G401.6 (cell line): ENCODE results near the gene ZNF423.
"Not testable (repeated sequence)": the region's sequence is repeated elsewhere in the genome, so short reads cannot be mapped to it uniquely, and the experiment has no call there.

Source experiments
- FAIRE-seq: peaks from 2 replicates; lab custom pipeline; 2012; peaks lifted over from hg19 to GRCh38; lab: Jason Lieb, UNC

The ZNF423 gene

DNA sequence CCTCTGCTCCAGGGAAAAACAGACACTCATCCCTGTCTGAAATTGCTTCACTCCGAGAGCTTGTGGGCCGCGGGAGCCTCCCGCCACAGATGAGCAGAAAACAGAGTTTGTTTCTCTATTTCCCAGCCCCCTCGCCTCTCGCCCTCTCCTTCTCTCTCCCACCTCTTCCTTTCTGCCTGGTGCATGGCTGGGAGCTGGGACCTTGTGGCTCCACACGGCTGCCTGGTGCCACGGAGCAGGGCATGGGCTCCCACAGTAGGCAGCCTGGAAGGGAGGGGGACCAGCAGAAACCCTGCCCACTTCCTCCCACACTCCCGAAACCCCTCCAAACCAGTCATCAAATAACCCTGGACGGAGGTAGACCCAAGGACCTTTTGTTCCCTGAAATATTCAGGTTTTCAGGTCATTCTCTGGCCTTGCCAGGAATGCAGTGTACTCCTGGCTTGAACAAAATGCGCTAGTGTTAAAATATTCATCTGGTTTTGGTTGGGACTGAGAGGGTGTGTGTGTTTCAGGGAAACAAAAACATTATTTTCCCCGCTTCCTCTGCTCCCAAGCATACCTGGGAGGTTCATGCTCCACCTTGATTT lies 277.4 kb downstream of the ZNF423 start:
- no peak for FAIRE-seq

DNA sequence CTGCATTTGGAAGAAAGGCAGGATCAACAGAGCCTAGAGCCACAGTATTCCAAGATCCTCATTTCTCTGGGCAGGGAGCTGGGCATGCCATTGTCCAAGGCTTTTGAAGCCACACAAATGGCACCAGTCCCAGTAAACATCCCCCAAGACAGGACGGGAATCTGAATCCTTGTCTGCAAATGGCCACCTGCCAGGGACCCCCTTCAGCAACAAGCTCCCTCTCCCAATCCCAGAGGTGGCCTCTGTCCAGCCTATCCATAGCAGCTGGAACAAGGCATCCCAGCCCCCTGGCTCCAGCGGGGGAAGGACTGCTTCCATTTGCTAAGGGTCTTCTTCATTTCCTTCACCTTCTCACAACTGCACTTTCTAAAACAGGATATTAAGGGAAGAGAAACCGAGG lies 277.9 kb downstream of the ZNF423 start:
- no peak for FAIRE-seq

DNA sequence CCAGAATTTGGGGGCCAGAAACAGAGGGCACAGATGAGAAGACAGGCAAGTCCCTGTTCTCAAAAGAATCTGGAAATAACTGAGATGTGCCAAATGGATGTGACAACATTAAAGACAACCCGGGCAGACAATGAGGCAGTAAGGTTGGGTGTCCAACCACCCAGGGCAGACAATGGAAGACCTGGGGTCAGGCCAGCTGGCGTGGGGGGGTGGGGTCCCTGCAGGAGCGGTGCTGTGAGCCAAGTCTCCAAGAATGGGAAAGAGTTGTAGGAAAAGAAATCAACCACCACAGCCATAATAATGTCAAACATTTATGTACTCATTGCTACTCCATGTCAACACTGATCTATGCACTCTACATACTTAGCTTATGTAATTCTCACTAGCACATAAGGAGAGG lies 279.0 kb downstream of the ZNF423 start:
- FAIRE-seq, result no peak

DNA sequence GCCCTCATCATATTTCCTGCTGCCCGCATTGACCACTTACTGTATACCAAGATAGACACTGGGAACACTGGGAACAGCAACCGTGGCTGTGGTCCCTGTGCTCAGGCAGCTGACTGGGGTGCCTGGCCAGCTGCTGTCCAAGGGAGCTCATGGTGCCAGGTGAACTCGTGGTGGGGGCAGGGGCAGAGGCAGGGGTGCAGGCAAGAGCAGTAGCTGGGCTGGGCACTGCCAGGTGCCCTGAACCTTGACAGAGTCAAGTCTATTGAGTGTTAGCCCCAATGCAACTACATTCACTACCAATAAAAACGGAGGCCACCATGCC lies 279.8 kb downstream of the ZNF423 start:
- no peak for FAIRE-seq

DNA sequence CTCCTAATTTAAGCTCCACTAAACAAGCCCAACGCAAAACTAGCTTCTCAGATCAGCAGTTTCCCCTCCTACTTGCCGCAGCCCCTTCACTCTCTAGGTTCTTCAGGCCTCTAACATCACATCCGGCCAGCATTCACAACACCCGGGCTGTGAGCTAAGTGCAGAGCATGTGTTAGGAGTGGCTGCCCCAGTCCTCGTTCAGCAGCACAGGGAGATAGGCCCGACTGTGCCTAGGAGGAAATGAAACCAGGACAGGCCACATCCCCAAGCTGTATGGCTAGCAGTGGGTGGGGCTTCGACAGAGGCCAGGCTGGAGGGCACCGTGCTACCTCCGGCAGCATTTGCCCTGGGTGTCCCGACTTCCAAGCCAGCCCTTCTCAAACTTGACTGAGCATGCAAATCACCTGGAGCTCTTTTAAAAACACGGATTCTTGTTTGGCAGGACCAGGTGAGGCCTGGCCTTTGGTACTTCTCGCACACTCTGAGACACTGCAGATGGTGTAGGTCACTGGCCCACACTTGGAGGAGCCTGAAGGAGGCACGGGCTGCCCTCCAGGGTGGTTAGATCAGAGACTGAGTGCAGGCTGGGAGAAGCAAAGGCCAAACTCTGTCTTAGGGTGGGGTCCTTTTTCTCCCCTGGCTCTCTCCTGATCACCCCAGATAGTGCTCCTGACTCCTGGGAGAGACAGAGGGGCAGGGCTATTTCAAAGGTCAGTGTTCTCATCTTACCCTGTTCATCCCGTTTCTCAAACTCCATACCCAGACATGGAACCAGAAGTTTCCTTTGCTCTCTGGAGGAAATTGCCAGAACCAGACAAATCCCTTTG lies 280.4 kb downstream of the ZNF423 start:
- FAIRE-seq, result no peak

DNA sequence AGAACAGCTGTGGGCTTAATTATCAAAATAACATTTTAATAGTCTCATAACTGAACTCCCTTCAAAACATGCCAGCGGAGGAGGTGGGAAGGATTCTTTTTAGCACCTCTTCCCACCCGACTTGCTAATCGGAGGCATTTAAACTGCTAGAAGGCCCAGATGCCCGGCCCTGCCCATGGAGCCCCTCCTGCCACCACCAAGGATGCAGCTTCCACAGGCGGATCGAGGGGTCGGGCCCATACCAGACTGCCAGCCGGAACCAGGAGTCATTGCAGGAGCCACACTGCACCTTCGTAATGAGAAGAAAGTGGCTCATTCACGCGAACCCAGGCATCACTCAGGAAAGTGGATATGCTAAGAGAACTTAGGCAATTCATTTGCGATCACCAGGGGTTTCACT lies 281.1 kb downstream of the ZNF423 start:
- no peak for FAIRE-seq

DNA sequence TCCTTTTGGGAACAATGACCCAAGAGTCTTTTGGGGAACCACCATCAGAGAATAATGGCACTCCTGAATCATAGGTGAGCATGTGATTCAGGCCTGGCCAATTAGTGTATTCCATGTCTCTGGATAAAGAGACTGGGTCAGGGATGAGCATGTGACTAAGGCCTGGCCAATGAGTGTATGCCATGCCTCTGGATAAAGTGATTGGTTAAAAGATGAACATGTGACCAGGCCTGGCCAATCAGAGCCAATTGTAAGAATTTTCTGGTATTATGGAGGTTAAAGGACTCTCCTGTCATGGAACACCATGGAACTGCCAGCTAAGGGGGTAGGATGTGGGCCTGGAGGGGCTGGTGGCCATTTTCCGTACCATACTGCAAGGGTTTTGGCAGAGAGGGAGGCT lies 288.0 kb downstream of the ZNF423 start:
- no peak for FAIRE-seq

DNA sequence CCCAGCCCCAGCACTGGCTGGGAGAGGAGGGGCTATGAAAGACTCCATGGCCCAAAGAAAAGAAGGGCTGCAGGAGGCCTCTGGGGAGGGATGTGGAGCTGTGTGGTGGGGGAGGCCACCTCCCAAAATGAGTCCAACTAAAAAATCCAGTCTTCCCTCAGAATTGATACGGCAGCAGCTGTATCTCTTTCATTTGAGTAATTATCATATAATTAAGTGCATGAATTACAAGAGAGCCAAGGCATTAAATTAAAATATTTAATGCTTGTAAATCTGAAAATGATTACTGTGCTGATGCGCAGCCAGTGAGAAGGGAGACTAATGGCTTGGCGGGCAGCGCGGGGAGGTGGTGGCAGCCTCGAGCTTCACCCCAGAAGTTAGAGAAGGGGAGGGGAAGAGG lies 289.5 kb downstream of the ZNF423 start:
- FAIRE-seq, result no peak

DNA sequence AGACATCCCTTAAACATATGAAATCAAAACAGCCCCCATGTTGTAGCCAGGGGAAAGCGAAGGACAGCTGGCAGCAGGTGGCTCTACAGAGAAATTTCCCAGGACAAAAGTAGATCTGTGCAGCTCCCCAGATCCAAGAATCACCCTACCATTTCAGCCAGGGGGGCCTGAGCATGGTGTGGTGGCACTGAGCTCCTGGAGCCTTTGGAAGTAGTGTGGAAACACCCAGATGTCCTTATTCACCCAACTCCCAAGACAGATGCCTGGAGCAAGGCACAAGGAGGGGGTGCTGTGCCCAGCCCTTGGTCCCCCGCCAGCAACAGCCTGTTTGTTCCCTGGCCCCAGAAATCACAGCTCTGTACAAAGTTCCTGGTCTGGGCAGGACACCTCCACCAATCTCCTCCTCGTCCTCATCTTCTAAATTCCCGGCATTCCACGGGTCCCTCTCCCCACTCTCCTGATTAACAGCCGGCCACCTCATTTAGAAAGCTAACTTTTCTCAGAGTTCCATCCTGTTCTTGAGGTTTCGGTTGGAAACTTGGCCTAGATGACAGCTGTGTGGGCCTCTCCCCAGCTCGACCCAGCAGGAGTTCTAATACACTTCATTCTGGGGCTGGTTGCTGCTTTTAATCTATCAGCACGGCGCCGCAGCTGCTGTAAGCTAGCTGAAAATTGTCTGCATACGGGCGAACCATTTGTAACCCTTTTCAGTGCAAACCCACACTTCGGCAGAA lies 291.2 kb downstream of the ZNF423 start:
- no peak for FAIRE-seq

DNA sequence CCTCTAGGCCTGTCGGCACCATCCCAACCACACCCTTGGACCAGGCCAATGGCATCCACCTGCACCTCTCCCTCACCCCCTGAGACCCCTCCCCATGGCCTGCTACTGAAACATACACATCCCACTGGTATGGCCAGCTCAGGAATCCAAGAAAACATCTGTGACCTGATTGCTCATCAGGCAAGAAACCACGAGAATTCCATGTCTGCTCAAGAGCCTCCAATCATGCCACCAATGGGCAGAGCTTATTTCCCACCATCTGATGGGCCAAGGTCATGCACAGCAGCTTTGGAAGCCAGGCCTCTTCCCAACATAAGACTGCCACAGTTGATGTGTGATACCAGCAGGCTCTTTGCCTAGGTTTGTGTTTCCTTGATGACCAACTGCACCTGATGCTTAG lies 292.2 kb downstream of the ZNF423 start:
- FAIRE-seq, result no peak

DNA sequence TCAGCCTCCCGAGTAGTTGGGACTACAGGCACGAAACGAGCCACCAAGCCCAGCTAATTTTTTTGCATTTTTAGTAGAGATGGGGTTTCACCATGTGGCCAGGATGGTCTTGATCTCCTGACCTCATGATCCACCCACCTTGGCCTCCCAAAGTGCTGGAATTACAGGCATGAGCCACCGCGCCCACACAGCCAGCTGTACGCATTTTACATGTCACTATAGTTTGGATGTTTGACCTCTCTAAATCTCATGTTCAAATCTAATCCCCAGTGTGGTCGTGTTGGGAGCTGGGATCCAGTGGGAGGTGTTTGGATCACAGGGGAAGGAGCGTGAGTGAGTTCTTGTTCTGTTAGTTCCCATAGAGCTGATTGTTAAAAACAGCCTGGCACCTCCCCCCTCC lies 293.0 kb downstream of the ZNF423 start:
- not testable (repeated sequence) for FAIRE-seq

DNA sequence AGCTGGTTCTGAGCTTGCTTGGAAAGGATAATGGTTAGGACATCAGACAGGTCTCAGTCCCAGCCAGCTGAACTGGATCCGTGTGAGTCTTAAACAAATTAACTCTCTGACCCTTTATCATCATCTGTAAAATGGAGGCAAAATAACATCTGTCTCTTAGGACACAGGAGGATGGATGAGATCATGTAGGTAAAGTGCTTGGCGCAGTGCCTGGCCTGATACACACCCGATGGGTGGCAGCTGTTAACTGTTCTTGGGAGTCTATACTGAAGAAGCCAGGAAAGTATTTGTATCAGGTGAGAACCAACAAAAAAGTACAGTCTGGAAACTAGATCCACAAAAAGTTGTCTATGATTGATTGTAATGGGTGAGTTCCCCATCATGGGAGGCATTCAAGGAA lies 293.7 kb downstream of the ZNF423 start:
- FAIRE-seq, result no peak

DNA sequence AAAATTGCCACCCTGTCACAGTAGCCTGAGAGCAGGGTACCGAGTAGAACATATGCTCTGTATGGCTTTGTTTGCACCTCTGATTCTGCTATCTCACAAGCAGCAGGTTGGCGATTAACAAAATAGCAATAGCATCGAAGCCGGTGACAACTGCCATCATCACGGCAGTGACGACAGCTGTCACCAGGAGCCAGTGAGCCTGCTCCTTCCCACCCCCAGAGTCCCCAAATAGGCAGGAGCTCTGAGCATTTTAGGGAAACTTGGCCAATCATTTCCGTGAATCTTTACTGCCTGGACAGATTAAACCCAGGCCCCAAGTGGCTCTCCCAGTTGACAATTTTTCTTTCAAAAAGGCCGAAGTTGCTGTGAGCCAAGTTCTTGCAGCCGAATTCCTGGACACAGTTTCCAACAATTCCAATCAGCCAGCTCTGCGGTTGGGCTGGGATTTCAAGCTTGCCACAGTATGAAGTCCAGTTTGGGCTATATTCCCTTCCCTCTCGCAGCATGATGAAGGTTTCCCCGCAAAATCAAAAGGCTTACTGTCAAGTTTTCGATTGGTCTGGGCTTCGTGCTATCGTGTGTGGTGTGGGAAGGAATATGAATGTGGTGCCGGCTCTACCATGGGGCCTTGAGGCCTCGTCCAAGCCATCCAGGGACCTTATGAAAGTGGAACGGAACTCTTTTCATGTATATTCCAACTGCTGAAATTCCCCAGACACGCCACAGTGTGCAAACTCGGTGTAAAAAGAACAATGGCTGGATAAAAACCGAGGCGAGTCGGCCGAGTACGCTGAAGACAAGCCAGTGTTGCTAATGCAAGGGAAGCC lies 295.7 kb downstream of the ZNF423 start:
- FAIRE-seq, result no peak

DNA sequence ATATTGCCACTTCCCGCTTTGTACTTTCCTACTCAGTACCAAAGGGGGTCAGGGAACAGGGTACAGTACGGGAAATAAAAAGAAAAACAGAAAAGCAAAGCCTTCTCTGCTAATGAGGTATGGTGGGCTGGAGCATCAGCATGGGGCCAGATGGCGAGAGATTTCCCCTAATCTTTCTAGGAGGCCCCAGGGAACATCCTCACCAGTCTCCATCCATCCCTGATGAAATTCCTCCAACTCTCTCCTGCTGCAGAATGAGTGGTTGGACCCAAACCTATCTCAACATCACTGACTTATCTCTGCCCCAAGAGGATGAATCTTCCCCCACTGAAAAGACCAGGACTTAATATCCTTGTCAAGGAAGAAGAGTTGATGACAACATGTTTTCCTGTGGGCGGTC lies 296.7 kb downstream of the ZNF423 start:
- FAIRE-seq, result no peak

DNA sequence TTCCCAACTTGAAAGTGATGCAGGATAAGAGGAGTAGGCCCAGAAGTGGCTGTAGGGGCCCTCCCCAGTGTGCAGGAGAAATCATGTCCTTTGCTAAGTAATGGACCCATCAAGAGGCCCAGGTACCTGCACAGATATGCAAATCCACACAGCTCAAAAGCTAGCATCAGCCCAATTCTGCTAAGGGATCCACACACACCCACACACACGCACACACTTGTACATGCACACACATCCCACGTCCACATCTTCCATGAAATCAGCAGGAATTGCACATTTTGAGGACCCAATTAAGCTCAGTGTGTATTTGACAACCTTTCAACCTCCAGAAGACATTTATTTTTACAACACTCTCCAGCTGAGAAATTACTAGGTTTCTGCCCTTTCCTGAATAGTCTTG lies 297.5 kb downstream of the ZNF423 start:
- no peak for FAIRE-seq

DNA sequence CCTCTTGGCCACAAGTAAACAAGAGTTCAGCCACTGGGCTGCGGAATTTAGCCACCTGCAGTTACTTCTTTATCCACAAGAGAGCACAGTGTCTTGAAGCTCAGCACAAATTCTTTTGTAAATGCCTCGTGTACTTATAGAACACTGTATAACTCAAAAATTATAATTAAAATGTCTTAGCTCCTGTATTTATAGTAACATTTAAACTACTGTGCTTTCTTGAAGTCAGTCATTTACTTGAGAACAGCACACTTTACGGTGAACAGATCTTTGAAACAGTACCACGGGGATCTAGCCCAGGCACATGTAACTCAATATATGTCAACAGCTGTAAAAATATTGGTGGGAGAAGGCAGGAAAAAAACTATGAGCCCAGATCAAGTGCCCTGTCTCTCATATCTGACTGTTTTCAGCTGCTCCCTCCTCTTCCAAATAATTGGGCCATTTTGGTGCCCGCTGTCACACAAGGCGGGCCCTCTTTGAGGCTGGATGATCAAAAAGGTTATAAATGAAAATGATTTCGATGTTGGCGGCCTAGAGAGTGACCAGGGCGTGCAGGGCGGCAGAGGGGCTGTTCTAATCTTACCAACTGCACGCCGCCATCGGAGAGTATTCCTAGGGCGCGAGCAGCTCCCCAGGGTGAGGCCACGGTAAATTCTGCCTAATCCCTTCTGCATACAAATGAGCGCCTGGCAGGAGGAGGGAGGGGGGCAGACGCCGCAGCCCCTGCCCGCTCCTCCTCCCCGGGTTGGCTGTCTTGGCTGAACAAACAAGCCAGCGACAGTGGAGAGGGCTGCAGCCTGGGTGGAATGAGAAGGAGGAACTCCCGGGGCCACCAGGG lies 299.1 kb downstream of the ZNF423 start:
- no peak for FAIRE-seq

DNA sequence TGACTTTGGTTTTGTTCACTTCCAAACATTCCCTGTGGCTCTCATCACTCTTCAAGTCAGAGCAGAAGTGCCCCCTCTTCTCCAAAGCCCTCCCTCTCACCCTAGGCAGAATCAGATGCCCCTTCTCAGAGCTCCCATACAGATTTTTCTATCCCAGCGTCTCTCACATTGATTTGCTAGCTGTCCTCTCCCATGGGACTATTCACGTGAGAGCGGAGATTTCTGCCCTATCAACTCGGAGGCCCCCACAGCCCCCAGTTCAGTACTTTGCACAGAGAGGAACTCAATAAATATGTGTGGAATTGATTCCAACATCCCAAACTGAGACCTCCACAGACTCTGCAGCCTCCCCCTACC lies 299.7 kb downstream of the ZNF423 start:
- FAIRE-seq, result no peak

DNA sequence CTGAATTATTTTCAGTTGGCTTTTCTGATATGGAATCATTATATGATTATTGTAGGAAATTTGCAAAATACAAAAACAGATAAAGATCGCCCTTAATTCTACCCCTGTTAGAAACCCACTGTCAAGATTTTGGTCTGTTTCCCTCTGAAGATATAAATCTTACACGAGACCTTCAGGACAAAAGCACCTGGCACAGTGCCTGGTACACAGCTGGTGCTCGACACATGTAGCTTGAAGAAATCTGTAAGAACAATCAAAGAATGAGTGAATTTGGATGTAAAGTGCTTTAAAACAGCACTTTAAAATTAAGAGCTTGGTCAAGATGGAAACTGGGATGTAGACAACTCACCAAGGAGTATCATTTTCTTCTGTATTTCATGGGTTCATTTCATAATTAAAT lies 301.2 kb downstream of the ZNF423 start:
- no peak for FAIRE-seq

DNA sequence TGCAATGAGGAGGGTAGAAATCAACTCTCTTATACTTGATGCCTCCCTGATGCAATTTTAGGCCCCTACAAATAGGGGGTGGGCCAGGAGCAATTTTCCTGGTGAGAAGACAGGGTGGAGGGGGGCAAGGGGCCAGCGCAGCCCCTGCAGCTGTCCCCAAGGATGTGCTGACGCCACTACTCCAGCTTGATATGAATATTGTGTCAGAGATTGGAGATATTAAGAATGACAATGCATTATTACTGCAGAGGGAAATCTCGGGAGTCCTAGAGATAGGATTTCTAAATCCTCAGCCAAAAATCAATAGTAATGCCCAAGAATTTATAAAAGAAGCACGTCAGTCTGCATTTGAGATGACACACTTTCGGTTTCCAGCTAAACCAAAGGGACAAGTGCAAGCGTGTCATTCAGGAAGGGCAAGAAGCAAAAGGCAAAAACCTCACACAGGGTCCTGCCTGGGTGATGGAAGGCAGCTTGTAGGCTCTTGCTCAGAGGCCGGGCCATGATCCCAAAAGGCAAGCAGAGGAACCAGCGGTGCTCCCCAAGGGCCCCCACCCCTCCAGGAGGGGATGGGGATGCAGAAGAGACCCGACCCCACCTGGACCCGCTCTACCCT lies 303.5 kb downstream of the ZNF423 start:
- FAIRE-seq, result no peak

DNA sequence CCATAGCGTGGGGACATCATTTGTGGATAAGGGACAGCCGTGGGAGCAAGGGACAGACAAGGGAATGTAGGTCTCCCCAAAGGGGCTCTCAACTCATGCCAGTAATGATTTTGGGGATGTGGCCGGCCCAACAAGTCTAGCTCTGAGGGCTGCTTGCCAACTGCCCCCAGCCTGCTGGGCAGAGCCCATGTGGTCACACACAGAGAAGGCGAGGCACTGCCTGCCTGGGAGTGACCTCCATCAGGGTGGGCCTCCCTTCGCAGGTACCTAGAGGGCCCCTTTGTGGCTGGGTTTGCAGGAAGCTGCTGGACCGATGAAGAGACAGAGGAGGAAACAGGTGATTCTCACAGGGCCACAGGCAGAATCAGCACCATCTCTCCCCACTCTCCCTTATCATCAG lies 305.2 kb downstream of the ZNF423 start:
- no peak for FAIRE-seq

DNA sequence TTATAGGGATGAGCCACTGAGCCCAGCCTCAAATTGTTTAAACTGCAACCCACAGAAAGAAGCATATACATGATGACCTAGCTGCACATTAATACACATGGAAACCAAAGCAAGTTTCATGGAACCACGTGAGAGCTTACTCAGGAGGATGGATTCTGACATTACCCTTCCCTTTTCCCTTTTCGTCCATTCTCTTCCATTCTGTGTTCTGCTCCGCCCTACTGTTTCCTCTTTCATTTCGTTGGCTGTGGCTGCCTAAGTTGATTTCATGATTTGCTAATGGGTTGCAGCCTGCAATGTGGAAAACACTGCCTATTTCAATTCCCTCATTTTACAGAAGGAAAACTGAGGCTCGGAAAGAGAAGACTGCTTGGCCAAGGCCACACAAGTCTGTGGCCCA lies 305.8 kb downstream of the ZNF423 start:
- FAIRE-seq, result no peak
